Activated T-cell treated with anti-CD3 and anti-CD28 coated beads, Interleukin-2, amount 50 U/mL, for 72 hours (primary cell): ENCODE measurements around the gene RELL1. TPM values are rescaled to one million over a fixed set of nuclear protein-coding genes. Genes with fewer than 3 reads are reported as not detected.

Source experiments
- ATAC-seq, 2 donors: fragments of 150-1000 bp; cut with Tn5 transposase; replicated peaks in 1 of 2; 2 replicates each; pipeline ENCODE4 v1.10.0; 2021; ENCODE audit warnings: moderate library complexity in 2 of 2, mild to moderate bottlenecking in 1 of 2
- DNase-seq, 2 donors: peaks; one replicate each; pipeline ENCODE4 v3.0.0; 2021 to 2022; ENCODE audit warnings: mixed read lengths in 1 of 2
- H3K27ac Mint-ChIP-seq: one replicate; pipeline ENCODE4 v1.8.0; 2022; ENCODE audit warnings: mild to moderate bottlenecking, moderate library complexity, mixed read lengths
- H3K27me3 Mint-ChIP-seq: one replicate; pipeline ENCODE4 v1.8.0; 2022; ENCODE audit warnings: low read depth, mixed read lengths
- H3K36me3 Mint-ChIP-seq, 2 donors: one replicate each; pipeline ENCODE4 v1.8.0; 2022; ENCODE audit warnings: mixed read lengths in 2 of 2, mild to moderate bottlenecking in 1 of 2; ENCODE audit not compliant: insufficient read depth in 2 of 2
- H3K4me1 Mint-ChIP-seq: one replicate; pipeline ENCODE4 v1.8.0; 2022; ENCODE audit warnings: low read depth, mixed read lengths
- H3K4me3 Mint-ChIP-seq, 2 donors: one replicate each; pipeline ENCODE4 v1.8.0; 2022; ENCODE audit warnings: mild to moderate bottlenecking in 2 of 2, mixed read lengths in 2 of 2, moderate library complexity in 2 of 2
- H3K9me3 Mint-ChIP-seq, 2 donors: one replicate each; pipeline ENCODE4 v1.8.0; 2022; ENCODE audit warnings: mixed read lengths in 2 of 2
- total RNA-seq, 2 donors: library from RNA; stranded (reverse); gene quantifications; one replicate each; pipeline ENCODE4 v1.2.3, GENCODE V29; 2022

RELL1 gene
- total RNA-seq, 2 donors from 2014 or later = 14.0 to 18.9 TPM

DNA sequence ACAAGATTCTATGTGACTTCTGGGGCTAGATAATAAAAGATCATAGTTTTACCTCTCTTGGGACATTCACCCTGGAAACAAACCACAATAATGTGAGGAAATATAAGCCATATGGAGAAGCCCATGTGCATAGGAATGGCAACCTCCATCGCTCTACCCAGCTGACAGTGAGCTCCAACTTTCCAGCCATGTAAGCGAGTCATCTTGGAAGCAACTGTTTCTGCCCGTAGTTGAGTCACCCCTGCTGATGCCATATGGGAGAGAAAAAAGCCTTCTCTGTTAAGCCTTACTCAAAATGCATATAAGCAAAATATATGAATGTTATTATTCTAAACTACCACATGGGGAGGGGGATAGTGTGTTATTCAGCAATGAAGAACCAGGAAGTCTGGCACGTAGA, 31.4 kb upstream of the RELL1 start:
- Mint-ChIP-seq H3K27ac (no peak overlapping the region), H3K36me3 (no peaks in the 10 kb centered on the region), H3K27me3 (peaks cover 18% of the 10 kb centered on the region), H3K4me3 (no peak overlapping the region), H3K4me1 (peaks cover 32% of the 10 kb centered on the region), H3K9me3 (no peaks in the 10 kb centered on the region)
- ATAC-seq = peak in 1 of 2 donors; percentile 27
- peak; percentile 16 to 21 for DNase-seq

DNA sequence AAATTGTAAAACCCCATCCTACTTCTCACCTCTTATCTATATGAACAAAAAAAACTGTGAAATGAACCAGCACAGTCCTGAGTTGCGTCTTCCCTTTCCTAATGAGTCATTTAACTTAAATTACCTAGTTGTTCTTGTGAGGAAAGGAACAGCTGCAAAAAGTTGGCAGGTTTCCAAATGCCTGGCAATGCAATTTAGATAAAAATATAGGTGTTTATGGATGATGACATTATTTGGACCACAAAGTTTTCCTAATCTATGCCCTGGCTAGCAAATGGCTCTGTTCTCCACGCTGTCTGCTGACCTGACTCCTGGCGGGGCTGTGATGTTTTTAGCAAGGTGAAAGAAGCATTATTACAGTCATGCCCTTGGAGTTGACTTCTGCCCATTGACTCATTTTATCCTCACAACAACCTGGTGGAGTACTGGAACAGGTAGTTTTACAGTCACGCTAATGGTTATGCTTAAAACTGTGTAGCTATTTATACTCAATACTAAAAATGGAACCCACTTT, 29.8 kb upstream of the RELL1 start:
- ATAC-seq (peak; percentile 86 to 90), DNase-seq (peak; percentile 45 to 62)
- Mint-ChIP-seq H3K4me1 (peaks cover 23% of the 10 kb centered on the region), H3K9me3 (no peaks in the 10 kb centered on the region), H3K27me3 (peaks cover 23% of the 10 kb centered on the region), H3K4me3 (peak overlapping the region; percentile 22 to 36), H3K27ac (peak overlapping the region; percentile 87), H3K36me3 (no peaks in the 10 kb centered on the region)

DNA sequence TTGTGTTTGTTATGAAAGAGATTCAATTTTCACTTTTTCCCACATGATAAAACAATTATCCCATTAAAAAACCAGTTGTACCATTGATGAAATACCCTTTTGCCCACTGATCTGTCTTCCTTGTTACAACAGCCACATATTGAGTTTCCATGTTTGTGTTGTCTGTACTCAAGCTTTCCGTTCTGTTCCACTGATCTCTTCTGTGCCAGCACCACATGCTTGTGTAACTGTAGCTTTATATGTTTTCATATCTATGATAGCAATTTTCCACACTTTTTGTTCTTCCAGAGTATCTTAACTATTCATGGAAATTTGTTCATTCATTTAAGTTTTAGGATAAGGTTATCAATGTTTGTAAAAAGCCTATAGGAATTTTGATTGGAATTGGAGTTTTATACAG, 24.3 kb upstream of the RELL1 start:
- DNase-seq = no peak
- Mint-ChIP-seq H3K27me3 (peaks cover 22% of the 10 kb centered on the region), H3K4me1 (peaks cover under 1% of the 10 kb centered on the region), H3K9me3 (no peaks in the 10 kb centered on the region), H3K27ac (peak overlapping the region; percentile 1), H3K4me3 (no peak overlapping the region), H3K36me3 (no peaks in the 10 kb centered on the region)
- ATAC-seq = no peak

DNA sequence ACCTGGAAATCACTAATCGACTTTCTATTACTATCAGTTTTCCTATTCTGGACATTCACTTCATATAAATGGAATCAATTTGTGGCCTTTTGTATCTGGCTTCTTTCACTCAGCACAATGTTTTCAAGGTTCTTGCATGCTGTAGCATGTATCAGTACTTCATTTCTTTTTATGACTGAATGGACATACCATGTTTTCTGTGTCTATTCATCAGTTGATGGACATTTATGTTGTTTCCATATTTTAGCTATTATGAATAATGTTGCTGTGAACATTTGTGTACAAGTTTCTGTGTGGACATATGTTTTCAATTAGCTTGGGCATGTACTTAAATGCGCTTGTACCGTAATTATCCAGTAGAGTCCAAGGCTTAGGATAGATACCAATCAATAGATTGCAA, 19.9 kb upstream of the RELL1 start:
- H3K36me3 Mint-ChIP-seq = no peaks in the 10 kb centered on the region
- no peaks in the 10 kb centered on the region for H3K9me3 Mint-ChIP-seq
- no peak for DNase-seq
- H3K4me3 Mint-ChIP-seq = no peak overlapping the region
- no peaks in the 10 kb centered on the region for H3K4me1 Mint-ChIP-seq
- peaks cover 10% of the 10 kb centered on the region for H3K27me3 Mint-ChIP-seq
- ATAC-seq = no peak
- no peak overlapping the region for H3K27ac Mint-ChIP-seq

DNA sequence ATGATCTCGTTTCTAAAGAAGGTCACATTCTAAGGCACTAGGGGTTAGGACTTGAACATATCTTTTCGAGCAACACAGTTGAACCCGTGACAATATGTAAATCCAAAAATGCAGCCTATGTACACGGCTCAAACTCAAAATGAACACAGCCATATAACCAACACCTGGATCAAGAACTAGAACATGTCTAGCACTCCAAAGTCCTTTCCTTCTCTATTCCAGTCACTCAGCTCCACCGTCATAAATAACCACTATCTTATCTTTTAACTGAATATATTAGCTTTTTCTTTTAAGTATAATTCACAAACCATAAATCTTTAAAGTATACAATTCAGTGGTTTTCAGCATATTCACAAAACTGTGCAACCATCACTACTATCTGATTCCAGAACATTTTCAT, 19.4 kb upstream of the RELL1 start:
- no peaks in the 10 kb centered on the region for H3K36me3 Mint-ChIP-seq
- H3K27me3 Mint-ChIP-seq = peaks cover 10% of the 10 kb centered on the region
- no peak for ATAC-seq
- no peak overlapping the region for H3K4me3 Mint-ChIP-seq
- no peak overlapping the region for H3K27ac Mint-ChIP-seq
- no peaks in the 10 kb centered on the region for H3K4me1 Mint-ChIP-seq
- DNase-seq = no peak
- no peaks in the 10 kb centered on the region for H3K9me3 Mint-ChIP-seq

DNA sequence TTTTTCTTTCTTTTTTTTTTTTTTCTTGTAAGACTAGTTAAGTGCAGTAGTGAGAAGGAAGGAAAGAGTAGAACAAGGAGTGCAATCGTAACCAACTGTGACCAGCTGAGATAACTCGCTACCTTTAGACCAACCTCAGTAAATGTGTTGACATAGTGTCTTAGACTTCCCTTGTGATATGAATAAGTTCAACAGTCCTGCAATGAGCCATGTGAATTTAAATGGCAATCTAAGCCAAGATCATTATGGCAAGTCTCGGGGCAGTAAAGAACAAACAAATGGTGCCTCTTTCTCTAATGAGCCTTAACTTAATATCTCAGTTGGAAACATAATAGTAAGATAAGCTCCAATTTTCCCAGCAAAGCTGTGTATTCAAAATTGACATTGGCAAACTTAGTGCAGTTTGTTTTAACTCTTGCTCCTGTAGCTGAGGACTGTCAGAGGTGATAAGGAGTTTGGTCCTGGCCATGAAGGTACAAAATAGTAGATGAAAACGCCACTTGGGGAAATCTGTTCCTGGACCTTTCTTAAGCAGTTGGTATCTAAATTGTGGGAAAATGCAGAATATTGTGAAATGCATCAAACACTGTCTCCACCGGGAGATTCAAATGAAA, 13.8 kb upstream of the RELL1 start:
- Mint-ChIP-seq H3K4me3 (no peak overlapping the region), H3K27me3 (no peaks in the 10 kb centered on the region), H3K4me1 (no peaks in the 10 kb centered on the region), H3K27ac (no peak overlapping the region), H3K9me3 (no peaks in the 10 kb centered on the region), H3K36me3 (no peaks in the 10 kb centered on the region)
- no peak for ATAC-seq
- DNase-seq = no peak

DNA sequence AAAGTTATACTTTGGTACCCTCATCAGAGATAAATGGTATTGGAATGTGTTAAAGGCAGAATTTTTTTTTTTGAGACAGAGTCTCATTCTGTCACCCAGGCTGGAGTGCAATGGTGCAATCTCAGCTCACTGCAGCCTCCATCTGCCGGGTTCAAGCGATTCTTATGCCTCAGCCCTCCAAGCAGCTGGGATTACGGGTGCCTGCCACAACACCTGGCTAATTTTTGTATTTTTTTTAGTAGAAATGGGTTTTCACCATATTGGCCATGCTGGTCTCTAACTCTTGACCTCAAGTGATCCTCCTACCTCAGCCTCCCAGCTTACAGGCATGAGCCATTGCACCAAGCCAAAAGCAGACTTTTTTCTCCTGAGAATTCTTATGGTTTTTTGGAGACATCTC, 11.4 kb upstream of the RELL1 start:
- ATAC-seq = no peak
- Mint-ChIP-seq H3K36me3 (peaks cover 0 to 1% of the 10 kb centered on the region in 2 donors), H3K9me3 (peaks cover 2% of the 10 kb centered on the region in 2 donors), H3K27ac (no peak overlapping the region), H3K4me1 (no peaks in the 10 kb centered on the region), H3K4me3 (no peak overlapping the region), H3K27me3 (no peaks in the 10 kb centered on the region)
- DNase-seq = no peak

DNA sequence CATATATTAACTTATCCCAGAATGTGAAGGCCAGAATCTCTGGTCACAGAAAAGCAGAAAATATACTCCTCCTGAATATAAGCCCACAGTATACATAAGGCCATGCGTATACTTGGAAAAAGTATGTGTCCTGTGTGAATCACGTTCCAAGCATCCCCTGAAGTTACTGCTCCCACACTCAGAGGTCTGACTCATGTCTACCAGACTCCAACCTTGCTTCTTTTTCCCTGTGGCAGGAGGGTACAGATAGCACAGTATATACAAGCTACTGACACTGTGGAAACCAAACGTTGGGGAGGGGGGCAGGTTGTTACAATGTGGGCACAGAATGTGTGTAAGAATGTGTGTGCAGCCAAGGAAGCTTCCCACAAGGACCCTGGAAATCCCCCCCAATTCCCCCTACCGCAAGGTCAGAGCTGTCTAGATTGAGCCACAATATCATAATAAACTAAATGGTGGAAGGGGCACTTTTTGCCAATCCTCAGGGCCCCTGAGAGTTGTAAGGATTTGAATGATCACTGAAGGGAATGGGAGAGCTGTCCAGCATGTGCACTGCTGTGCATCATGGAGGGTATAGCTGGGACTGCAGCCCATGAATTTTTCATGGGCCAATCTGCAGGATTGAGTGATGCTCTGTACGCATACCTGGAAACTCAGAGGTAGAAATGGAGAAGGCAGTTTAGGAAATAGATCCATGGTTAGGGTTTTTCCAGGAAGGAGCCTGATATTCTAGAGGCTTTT, 7.4 kb upstream of the RELL1 start:
- Mint-ChIP-seq H3K27me3 (no peaks in the 10 kb centered on the region), H3K4me3 (no peak overlapping the region), H3K9me3 (peaks cover 5 to 6% of the 10 kb centered on the region in 2 donors), H3K27ac (no peak overlapping the region), H3K36me3 (peaks cover 3 to 9% of the 10 kb centered on the region in 2 donors), H3K4me1 (no peaks in the 10 kb centered on the region)
- ATAC-seq = no peak
- DNase-seq = no peak

DNA sequence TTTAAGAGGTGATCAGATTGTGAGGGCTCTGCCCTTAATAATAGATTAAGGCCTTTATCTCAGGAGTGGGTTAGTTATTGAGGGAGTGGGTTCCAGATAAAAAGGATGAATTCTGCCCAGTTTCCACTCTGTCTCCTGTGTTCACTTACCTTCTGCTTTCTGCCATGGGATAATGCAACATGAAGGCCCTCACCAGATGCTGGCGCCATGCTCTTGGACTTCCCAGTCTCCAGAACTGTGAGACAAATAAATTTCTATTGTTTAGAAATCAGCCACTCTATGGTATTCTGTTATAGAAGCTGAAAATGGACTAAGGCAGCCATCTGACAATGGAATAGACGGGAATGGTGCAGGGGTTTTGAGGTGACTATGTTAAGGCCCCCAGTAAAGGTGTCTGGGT, 6.9 kb upstream of the RELL1 start:
- no peak overlapping the region for H3K27ac Mint-ChIP-seq

DNA sequence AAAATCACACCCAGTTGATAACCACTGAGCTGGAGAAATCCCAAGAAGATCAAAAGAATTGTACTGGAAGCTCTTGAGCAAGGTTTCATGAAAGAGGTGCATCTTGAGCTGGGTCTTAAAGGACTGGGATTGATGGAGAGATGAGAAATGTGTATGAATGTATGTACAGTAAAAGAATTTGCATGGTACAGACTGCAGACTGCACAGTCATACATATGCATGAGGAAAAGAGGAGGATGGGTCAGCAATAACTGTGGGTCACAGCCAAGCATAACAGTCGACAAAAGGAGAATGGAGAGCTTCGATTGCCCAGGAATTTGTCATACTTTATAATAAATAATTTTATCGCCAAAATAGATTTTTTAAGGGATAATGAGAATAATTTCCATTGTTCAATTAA, 4.8 kb upstream of the RELL1 start:
- Mint-ChIP-seq H3K4me1 (peaks cover 6% of the 10 kb centered on the region), H3K27ac (no peak overlapping the region), H3K4me3 (no peak overlapping the region), H3K27me3 (no peaks in the 10 kb centered on the region), H3K9me3 (peaks cover 5 to 6% of the 10 kb centered on the region in 2 donors), H3K36me3 (peaks cover 3 to 9% of the 10 kb centered on the region in 2 donors)
- ATAC-seq (no peak), DNase-seq (no peak)

More for the DNA sequence above, 6.9 kb upstream of the RELL1 start:
- H3K36me3 Mint-ChIP-seq = peaks cover 3 to 9% of the 10 kb centered on the region in 2 donors
- peaks cover 5 to 6% of the 10 kb centered on the region in 2 donors for H3K9me3 Mint-ChIP-seq
- no peak overlapping the region for H3K4me3 Mint-ChIP-seq
- no peaks in the 10 kb centered on the region for H3K4me1 Mint-ChIP-seq
- ATAC-seq (no peak), DNase-seq (no peak)
- no peaks in the 10 kb centered on the region for H3K27me3 Mint-ChIP-seq

DNA sequence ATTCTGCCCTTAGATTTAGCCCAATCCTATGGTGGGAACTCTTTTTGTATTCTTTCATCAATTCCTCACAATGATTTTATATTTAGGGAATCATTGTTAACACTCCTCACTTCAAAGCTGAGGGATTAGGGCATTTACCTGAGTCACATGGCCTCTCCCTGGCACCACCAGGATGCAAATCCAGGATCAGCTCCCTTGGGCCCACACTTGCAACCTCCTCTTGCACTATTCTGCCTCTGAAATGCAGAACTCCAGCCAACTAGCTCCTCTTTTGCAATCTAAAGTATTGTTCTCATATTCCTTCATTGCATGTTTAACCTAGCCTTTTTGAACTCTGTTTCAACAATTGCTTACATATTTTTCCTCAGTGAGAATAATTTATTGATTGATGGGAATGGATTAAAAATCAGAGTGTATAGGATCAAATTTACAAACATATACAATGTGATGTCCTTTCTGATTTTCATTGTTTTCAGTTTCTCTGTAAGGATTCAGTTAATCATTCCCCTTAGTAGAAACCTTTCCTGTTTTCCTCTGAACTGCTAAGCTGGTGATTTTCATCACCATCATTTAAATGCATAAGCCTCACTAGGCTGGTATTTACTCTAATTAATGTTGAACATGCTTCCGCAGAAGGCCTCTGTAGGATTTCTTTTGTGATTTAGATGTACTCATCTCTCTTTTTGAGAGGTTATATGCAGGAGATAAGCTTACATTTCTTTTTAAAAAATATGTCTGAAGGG, 3.3 kb upstream of the RELL1 start:
- Mint-ChIP-seq H3K36me3 (peaks cover 3 to 9% of the 10 kb centered on the region in 2 donors), H3K9me3 (peaks cover 5 to 6% of the 10 kb centered on the region in 2 donors), H3K27me3 (no peaks in the 10 kb centered on the region), H3K4me3 (no peak overlapping the region), H3K4me1 (peaks cover 14% of the 10 kb centered on the region), H3K27ac (no peak overlapping the region)
- no peak for ATAC-seq
- DNase-seq = no peak

DNA sequence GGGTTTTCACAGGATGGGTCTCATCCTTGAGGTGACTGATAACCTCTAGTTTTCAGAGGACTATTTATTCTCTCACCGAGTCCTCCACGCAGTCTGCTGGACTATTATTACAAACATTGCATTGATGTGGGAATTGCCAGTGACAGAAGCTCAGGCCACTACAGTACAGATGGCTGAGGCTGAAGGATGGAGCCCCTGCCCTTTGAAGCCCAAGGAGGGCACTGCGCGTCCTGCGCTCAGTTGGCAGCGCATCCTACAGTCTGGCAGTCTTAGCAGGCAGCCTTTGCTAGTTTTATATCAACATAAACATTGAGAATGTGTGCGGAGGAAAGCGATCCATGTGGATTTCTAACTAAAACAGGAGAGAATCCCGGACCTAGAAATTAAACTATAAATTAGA, 1.5 kb upstream of the RELL1 start:
- no peak for DNase-seq
- H3K27me3 Mint-ChIP-seq = no peaks in the 10 kb centered on the region
- no peak for ATAC-seq
- peaks cover 2 to 11% of the 10 kb centered on the region in 2 donors for H3K36me3 Mint-ChIP-seq
- H3K9me3 Mint-ChIP-seq = peaks cover 4% of the 10 kb centered on the region in 2 donors
- no peak overlapping the region for H3K27ac Mint-ChIP-seq
- H3K4me3 Mint-ChIP-seq = peak overlapping the region in 1 of 2 donors; percentile 90
- peaks cover 31% of the 10 kb centered on the region for H3K4me1 Mint-ChIP-seq

DNA sequence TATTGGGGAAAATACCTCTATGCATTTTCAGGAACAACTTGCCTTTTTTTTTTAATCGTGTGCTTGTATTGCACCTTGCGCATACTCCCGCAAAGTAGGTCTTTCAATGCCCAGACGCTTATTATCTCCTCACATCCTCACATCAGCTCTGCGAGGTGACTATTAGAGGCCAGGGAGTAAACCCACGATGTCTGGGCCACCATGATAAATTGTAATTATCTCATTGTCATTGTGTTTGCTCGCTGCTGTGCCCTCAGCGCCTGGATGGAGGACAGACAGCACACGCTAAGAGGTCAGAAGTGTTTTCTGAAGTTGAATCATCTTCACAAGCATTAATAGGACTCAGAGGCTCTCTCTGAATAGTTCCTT, 1.0 kb upstream of the RELL1 start:
- DNase-seq = no peak
- H3K4me1 Mint-ChIP-seq = peaks cover 36% of the 10 kb centered on the region
- H3K9me3 Mint-ChIP-seq = peaks cover 1 to 2% of the 10 kb centered on the region in 2 donors
- peak overlapping the region; percentile 85 to 90 for H3K4me3 Mint-ChIP-seq
- H3K36me3 Mint-ChIP-seq = peaks cover 0 to 9% of the 10 kb centered on the region in 2 donors
- ATAC-seq = no peak
- H3K27ac Mint-ChIP-seq = no peak overlapping the region
- H3K27me3 Mint-ChIP-seq = no peaks in the 10 kb centered on the region
